Measurements from ENCODE around the gene GAS7.

- TF ChIP-seq CTCF (IDR thresholded peaks at IDR 0.05) (no peak), POLR2A (IDR thresholded peaks at IDR 0.05) (no peak)
These were observed 317.8 kb downstream of the GAS7 start for GRCh38 chr17:9880582-9880999.
